Neuronal stem cell (in vitro differentiated cells): ENCODE data around the gene TMEM217.

Experiments
- DNase-seq: peaks from one replicate; pipeline ENCODE4 v3.0.0-alpha.2; 2013; ENCODE audit warnings: low spot score
- H2AFZ ChIP-seq: one replicate; pipeline ENCODE4 v1.6.1; 2013; ENCODE audit warnings: mild to moderate bottlenecking, low read length, inconsistent platforms
- H2AK5ac ChIP-seq: 2 replicates; pipeline ENCODE4 v1.6.1; 2013; ENCODE audit warnings: low read depth, mild to moderate bottlenecking, inconsistent platforms, low read length, moderate library complexity, mixed read lengths
- H2BK120ac ChIP-seq: 2 replicates; pipeline ENCODE4 v1.6.1; 2013; ENCODE audit warnings: low read depth, mild to moderate bottlenecking, inconsistent platforms, low read length, moderate library complexity, mixed read lengths
- H2BK12ac ChIP-seq: one replicate; pipeline ENCODE4 v1.6.1; 2013; ENCODE audit warnings: low read length, inconsistent platforms
- H2BK15ac ChIP-seq: 2 replicates; pipeline ENCODE4 v1.6.1; 2013; ENCODE audit warnings: mild to moderate bottlenecking, low read length, inconsistent platforms, mixed read lengths
- H2BK5ac ChIP-seq: one replicate; pipeline ENCODE4 v1.6.1; 2013; ENCODE audit warnings: inconsistent platforms, mild to moderate bottlenecking, low read length, moderate library complexity
- H3K14ac ChIP-seq: one replicate; pipeline ENCODE4 v1.6.1; 2013; ENCODE audit warnings: low read length, inconsistent platforms
- H3K18ac ChIP-seq: 2 replicates; pipeline ENCODE4 v1.6.1; 2013; ENCODE audit warnings: low read length, inconsistent platforms
- H3K23ac ChIP-seq: 2 replicates; pipeline ENCODE4 v1.6.1; 2013; ENCODE audit warnings: low read depth, mild to moderate bottlenecking, mixed read lengths, low read length, inconsistent platforms; ENCODE audit not compliant: poor library complexity
- H3K27ac ChIP-seq: replicated peaks from 3 replicates; pipeline ENCODE4 v1.5.1; 2013; ENCODE audit warnings: low read length, inconsistent platforms
- H3K27me3 ChIP-seq, 3 experiments: 2 replicates each; pipeline ENCODE4 v1.6.1; 2013; ENCODE audit warnings: low read length in 3 of 3, mild to moderate bottlenecking in 2 of 3, inconsistent platforms in 1 of 3, low read depth in 1 of 3, mixed read lengths in 1 of 3, moderate library complexity in 1 of 3; ENCODE audit not compliant: control insufficient read depth in 3 of 3, insufficient read depth in 3 of 3
- H3K36me3 ChIP-seq, 2 donors: replicated peaks in 1 of 2; 2 replicates each; pipeline ENCODE4 v1.6.1; 2013; ENCODE audit warnings: low read length in 2 of 2; ENCODE audit not compliant: control insufficient read depth in 2 of 2, insufficient read depth in 2 of 2
- H3K4ac ChIP-seq: 2 replicates; pipeline ENCODE4 v1.6.1; 2013; ENCODE audit warnings: inconsistent platforms, mild to moderate bottlenecking, low read length, moderate library complexity
- H3K4me1 ChIP-seq, 2 donors: 1 replicate in 1 of 2; 2 replicates in 1 of 2; pipeline ENCODE4 v1.6.1; 2013; ENCODE audit warnings: low read length in 2 of 2, low read depth in 1 of 2; ENCODE audit not compliant: control insufficient read depth in 2 of 2, insufficient read depth in 1 of 2
- H3K4me2 ChIP-seq: one replicate; pipeline ENCODE4 v1.6.1; 2013; ENCODE audit warnings: mild to moderate bottlenecking, low read length, inconsistent platforms; ENCODE audit not compliant: insufficient read depth, poor library complexity, severe bottlenecking
- H3K4me3 ChIP-seq, 2 donors: 2 replicates each; pipeline ENCODE4 v1.5.1; 2013; ENCODE audit warnings: low read length in 2 of 2, mild to moderate bottlenecking in 2 of 2, inconsistent platforms in 1 of 2, moderate library complexity in 1 of 2
- H3K79me1 ChIP-seq: one replicate; pipeline ENCODE4 v1.6.1; 2013; ENCODE audit warnings: low read depth, mild to moderate bottlenecking, inconsistent platforms, low read length, moderate library complexity
- H3K9ac ChIP-seq: one replicate; pipeline ENCODE4 v1.6.1; 2013; ENCODE audit warnings: mild to moderate bottlenecking, low read depth, low read length, inconsistent platforms; ENCODE audit not compliant: poor library complexity
- H3K9me3 ChIP-seq, 2 donors: replicated peaks in 1 of 2; 2 replicates each; pipeline versions ENCODE3 to v1.6.1; 2013; ENCODE audit warnings: low read length in 2 of 2, mild to moderate bottlenecking in 2 of 2, inconsistent platforms in 1 of 2, low read depth in 1 of 2, mixed read lengths in 1 of 2, moderate library complexity in 1 of 2; ENCODE audit not compliant: control insufficient read depth in 2 of 2, insufficient read depth in 1 of 2
- H4K8ac ChIP-seq: one replicate; pipeline ENCODE4 v1.6.1; 2013; ENCODE audit warnings: low read depth, mild to moderate bottlenecking, inconsistent platforms, low read length, moderate library complexity
- H4K91ac ChIP-seq: one replicate; pipeline ENCODE4 v1.6.1; 2013; ENCODE audit warnings: low read length, low read depth, mild to moderate bottlenecking, inconsistent platforms; ENCODE audit not compliant: poor library complexity
- WGBS, 2 donors: extraction: QIAGEN DNeasy Blood & Tissue Kit; methylation state at CpG; one replicate each; pipeline ENCODE4 v1.1.7; 2013; ENCODE audit warnings: missing lambda C conversion rate in 2 of 2, mixed read lengths in 1 of 2; ENCODE audit not compliant: insufficient read length in 2 of 2, insufficient replicate concordance in 1 of 2; ENCODE audit errors: extremely low coverage in 2 of 2; 5-methylcytosine and 5-hydroxymethylcytosine counted together

TMEM217 gene

DNA sequence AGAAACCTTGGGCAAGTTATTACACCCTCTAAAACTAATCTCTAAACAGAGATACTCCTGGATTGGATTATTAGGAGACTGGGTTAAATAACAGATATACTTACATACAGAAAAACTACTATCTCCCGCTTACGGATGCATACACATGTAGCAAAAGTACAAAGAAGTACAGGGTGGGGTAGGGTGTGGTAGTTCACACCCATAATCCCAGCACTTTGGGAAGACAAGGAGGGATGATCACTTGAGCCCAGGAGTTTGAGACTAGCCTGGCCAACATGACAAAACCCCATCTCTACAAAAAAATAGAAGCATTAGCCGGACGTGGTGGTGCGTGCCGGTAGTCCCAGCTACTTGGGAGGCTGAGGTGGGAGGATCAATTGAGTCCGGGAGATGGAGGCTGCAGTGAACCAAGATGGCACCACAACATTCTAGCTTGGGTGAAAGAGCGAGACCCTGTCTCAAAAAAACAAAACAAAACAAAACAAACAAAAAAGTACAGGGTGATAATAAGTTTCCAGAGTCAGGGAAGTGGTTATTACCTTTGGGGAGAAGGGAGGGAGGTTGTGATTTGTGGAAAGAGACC lies 79.9 kb downstream of the TMEM217 start:
- Histone ChIP-seq H3K27me3 (no peaks in the 10 kb centered on the region), H2BK15ac (no peak overlapping the region), H3K4me3 (no peak overlapping the region), H4K8ac (no peak overlapping the region), H3K4me2 (no peak overlapping the region), H3K27ac (no peak overlapping the region), H3K14ac (no peak overlapping the region), H2AFZ (no peak overlapping the region), H2AK5ac (no peak overlapping the region), H3K36me3 (peaks cover 13 to 27% of the 10 kb centered on the region in 2 donors), H3K23ac (no peak overlapping the region), H2BK120ac (no peak overlapping the region), H3K4ac (no peak overlapping the region), H3K18ac (no peak overlapping the region), H3K9ac (no peak overlapping the region), H3K4me1 (no peaks in the 10 kb centered on the region), H2BK5ac (no peak overlapping the region), H4K91ac (no peak overlapping the region), H3K79me1 (no peaks in the 10 kb centered on the region), H2BK12ac (no peak overlapping the region), H3K9me3 (no peaks in the 10 kb centered on the region)
- DNase-seq, result no peak
- WGBS, 2 donors, result no CpG with 5 or more reads among the region's 8 CpGs

DNA sequence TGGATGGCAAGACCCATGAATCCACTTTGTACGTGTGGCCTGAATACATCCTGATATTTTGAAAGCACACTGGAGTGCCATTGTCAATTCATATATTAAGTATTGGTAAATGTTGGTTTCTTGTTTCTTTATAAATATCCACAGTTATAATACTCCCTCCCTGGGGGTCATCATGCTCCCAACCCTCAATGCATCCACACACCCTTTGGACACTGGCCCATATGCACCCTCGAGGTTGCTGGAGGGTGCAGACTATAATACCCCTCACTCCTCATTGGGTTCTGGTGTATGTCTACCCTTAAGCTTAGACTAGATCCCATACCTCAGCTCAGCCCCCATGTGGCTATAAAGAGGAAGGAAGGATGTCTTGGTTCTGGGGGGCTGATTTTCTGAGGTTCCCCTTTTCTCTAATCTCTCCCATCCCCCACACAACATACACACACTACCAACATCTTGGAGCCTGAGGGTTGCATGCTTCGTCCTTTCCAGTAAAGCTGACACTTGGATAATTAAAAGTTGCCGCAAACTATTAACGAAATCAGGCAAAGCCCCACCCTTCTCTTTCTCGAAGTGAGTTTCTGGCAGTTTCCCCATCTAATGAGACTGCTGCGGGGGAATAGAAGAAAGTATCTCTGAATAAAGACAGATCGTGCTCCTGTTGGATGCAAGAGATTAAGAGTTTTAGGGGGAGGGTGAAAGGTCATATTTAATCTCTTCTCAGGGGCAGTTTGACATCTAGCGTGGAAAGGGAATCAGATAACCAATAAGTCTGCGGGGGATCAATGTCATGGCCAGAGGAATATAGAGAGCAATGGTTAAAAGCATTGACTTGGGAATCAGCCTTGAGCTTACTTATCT lies 80.6 kb downstream of the TMEM217 start:
- Histone ChIP-seq H3K4ac (no peak overlapping the region), H2BK15ac (no peak overlapping the region), H3K4me2 (no peak overlapping the region), H3K4me1 (peaks cover 2 to 4% of the 10 kb centered on the region in 2 donors), H3K9me3 (no peaks in the 10 kb centered on the region), H2AK5ac (no peak overlapping the region), H3K4me3 (no peak overlapping the region), H2BK12ac (no peak overlapping the region), H3K27me3 (no peaks in the 10 kb centered on the region), H3K18ac (no peak overlapping the region), H3K79me1 (no peaks in the 10 kb centered on the region), H4K8ac (no peak overlapping the region), H3K14ac (no peak overlapping the region), H3K9ac (no peak overlapping the region), H2BK120ac (no peak overlapping the region), H2BK5ac (no peak overlapping the region), H3K36me3 (peaks cover 21 to 34% of the 10 kb centered on the region in 2 donors), H4K91ac (no peak overlapping the region), H3K27ac (no peak overlapping the region), H2AFZ (no peak overlapping the region), H3K23ac (no peak overlapping the region)
- DNase-seq, result no peak
- WGBS, 2 donors, result no CpG with 5 or more reads among the region's 10 CpGs

DNA sequence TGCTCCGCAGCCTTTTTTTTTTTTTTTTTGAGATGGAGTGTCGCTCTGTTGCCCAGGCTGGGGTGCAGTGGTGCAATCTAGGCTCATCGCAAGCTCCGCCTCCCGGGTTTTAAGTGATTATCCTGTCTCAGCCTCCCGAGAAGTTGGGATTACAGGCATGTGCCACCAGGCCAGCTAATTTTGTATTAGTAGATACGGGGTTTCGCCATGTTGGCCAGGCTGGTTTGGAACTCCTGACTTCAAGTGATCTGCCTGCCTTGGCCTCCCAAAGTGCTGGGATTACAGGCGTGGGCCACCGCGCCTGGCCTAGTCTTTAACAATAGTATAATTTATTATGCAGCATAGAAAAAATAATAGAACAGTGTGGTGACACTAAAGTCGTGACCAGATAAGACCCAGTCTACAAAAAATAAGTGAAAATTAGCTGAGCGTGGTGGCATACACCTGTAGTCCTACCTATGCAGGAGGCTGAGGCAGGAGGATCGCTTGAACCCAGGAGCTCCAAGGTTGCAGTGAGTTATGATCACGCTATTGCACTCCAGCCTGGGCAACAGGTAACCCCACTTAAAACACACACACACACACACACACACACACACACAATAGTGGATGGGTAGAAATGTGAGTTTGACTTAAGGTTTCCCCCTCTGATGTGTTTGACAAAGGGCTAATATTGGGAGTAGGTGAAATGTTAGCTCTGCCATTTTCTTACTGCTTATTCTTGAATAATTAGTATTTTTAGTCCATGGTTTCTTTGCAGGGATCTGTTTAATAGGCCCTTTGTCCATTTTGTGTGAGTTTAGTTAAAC lies 81.5 kb downstream of the TMEM217 start:
- peaks cover 3 to 9% of the 10 kb centered on the region in 2 donors for H3K4me1 ChIP-seq
- no peak overlapping the region for H2BK120ac ChIP-seq
- no peaks in the 10 kb centered on the region for H3K79me1 ChIP-seq
- no peak overlapping the region for H2BK15ac ChIP-seq
- H3K4me2 ChIP-seq, result no peak overlapping the region
- H4K8ac ChIP-seq, result no peak overlapping the region
- no peak overlapping the region for H3K9ac ChIP-seq
- no peak overlapping the region for H2AK5ac ChIP-seq
- H3K27me3 ChIP-seq, result no peaks in the 10 kb centered on the region
- no CpG with 5 or more reads among the region's 15 CpGs for WGBS, 2 donors
- no peak overlapping the region for H3K18ac ChIP-seq
- H3K36me3 ChIP-seq, result peaks cover 21 to 35% of the 10 kb centered on the region in 2 donors
- no peak overlapping the region for H3K4ac ChIP-seq
- no peak overlapping the region for H2BK12ac ChIP-seq
- H3K23ac ChIP-seq, result no peak overlapping the region
- H2AFZ ChIP-seq, result no peak overlapping the region
- no peaks in the 10 kb centered on the region for H3K9me3 ChIP-seq
- no peak overlapping the region for H3K27ac ChIP-seq
- no peak overlapping the region for H4K91ac ChIP-seq
- H2BK5ac ChIP-seq, result no peak overlapping the region
- no peak overlapping the region for H3K14ac ChIP-seq
- no peak for DNase-seq
- no peak overlapping the region for H3K4me3 ChIP-seq
